ENCODE data around the gene NELFE.

Gene NELFE

DNA sequence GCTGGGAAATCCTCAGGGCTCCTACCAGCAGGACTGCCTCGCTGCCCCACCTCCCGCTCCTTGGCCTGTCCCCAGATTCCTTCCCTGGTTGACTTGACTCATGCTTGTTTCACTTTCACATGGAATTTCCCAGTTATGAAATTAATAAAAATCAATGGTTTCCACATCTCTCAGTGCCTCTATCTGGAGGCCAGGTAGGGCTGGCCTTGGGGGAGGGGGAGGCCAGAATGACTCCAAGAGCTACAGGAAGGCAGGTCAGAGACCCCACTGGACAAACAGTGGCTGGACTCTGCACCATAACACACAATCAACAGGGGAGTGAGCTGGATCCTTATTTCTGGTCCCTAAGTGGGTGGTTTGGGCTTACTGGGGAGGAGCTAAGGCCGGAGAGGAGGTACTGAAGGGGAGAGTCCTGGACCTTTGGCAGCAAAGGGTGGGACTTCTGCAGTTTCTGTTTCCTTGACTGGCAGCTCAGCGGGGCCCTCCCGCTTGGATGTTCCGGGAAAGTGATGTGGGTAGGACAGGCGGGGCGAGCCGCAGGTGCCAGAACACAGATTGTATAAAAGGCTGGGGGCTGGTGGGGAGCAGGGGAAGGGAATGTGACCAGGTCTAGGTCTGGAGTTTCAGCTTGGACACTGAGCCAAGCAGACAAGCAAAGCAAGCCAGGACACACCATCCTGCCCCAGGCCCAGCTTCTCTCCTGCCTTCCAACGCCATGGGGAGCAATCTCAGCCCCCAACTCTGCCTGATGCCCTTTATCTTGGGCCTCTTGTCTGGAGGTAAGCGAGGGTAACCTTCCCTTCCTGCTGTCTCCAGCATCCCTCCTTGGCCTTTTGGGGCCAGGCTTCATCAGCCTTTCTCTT, 13.0 kb downstream of the NELFE start, which contains the start of gene CFB:
CFB (plus strand) TSS at position 589 of the 863 bp plus-strand sequence; CDS start at position 716, 127 bp downstream.
- peak within 1 kb of the TSS; percentile 36 for H3K4me3 ChIP-seq (ENCODE audit: control insufficient read depth, low read depth, low read length)
- TF ChIP-seq, protein P1, sequence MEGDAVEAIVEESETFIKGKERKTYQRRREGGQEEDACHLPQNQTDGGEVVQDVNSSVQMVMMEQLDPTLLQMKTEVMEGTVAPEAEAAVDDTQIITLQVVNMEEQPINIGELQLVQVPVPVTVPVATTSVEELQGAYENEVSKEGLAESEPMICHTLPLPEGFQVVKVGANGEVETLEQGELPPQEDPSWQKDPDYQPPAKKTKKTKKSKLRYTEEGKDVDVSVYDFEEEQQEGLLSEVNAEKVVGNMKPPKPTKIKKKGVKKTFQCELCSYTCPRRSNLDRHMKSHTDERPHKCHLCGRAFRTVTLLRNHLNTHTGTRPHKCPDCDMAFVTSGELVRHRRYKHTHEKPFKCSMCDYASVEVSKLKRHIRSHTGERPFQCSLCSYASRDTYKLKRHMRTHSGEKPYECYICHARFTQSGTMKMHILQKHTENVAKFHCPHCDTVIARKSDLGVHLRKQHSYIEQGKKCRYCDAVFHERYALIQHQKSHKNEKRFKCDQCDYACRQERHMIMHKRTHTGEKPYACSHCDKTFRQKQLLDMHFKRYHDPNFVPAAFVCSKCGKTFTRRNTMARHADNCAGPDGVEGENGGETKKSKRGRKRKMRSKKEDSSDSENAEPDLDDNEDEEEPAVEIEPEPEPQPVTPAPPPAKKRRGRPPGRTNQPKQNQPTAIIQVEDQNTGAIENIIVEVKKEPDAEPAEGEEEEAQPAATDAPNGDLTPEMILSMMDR (IDR thresholded peaks at IDR 0.05; ENCODE audit: control insufficient read depth, insufficient read depth, low read depth, low read length, missing control alignments), result no peak
- peak; percentile 46 for DNase-seq (ENCODE audit: low read depth)

DNA sequence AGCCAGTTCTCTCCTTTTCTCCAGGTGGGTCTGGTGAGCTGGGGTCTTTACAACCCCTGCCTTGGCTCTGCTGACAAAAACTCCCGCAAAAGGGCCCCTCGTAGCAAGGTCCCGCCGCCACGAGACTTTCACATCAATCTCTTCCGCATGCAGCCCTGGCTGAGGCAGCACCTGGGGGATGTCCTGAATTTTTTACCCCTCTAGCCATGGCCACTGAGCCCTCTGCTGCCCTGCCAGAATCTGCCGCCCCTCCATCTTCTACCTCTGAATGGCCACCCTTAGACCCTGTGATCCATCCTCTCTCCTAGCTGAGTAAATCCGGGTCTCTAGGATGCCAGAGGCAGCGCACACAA, 13.6 kb downstream of the NELFE start:
- TF ChIP-seq, protein P1 (IDR thresholded peaks at IDR 0.05; ENCODE audit: control insufficient read depth, insufficient read depth, low read depth, low read length, missing control alignments), result no peak
- no peak for DNase-seq (ENCODE audit: low read depth)
- no peak overlapping the region for H3K4me3 ChIP-seq (ENCODE audit: control insufficient read depth, low read depth, low read length)

DNA sequence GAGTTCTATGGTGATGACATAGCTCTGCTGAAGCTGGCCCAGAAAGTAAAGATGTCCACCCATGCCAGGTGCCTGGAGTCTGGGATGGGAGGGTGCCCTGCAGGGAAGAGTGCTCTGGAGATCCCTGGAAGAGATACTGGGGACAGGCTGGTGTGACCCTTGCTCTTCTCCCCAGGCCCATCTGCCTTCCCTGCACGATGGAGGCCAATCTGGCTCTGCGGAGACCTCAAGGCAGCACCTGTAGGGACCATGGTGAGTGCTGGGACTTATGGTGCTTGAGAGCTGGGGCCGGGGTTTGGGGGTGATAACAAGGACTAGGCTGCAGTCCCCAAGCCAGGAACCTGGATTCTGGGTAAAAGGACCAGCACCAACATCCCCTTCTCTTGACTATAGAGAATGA, 15.0 kb downstream of the NELFE start:
- no peak for DNase-seq (ENCODE audit: low read depth)
- no peak overlapping the region for H3K4me3 ChIP-seq (ENCODE audit: control insufficient read depth, low read depth, low read length)
- TF ChIP-seq, protein P1 (IDR thresholded peaks at IDR 0.05; ENCODE audit: control insufficient read depth, insufficient read depth, low read depth, low read length, missing control alignments), result no peak

DNA sequence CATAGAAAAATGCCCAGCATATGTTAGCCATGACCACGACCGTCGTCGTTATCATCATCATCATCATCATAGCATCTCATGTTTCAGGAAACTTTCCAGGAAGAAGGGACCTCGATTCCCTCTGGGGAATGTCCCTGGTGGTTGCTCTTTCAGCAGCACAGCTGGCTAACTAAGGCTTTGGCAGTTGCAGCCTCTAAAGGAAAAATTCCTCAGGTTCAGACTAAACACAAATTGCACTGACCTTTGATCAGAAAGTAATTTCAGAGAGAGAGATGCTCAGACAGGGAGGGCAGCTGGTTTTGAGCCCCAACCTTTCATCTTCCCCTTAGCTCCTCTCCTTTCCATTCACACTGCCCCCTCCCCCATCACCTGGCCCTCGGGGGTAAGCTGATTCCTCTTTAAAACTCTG, 18.5 kb downstream of the NELFE start:
- DNase-seq (ENCODE audit: low read depth), result no peak
- H3K4me3 ChIP-seq (ENCODE audit: control insufficient read depth, low read depth, low read length), result no peak overlapping the region
- TF ChIP-seq, protein P1 (IDR thresholded peaks at IDR 0.05; ENCODE audit: control insufficient read depth, insufficient read depth, low read depth, low read length, missing control alignments), result no peak

DNA sequence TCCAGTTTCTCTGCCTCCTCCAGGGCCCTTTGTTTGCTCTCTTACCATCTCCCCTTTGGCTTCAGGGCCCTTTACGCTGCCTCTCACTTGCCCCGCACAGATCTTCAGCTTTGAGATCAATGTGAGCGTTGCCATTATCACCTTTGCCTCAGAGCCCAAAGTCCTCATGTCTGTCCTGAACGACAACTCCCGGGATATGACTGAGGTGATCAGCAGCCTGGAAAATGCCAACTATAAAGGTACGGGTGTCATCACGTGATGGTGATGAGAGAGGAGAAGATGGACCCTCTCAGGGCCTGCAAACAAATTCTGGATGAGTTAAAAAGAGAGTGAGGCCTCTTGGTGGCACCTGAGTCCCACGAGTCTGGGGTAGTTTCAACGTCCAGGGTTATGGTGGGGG, 22.9 kb downstream of the NELFE start:
- no peak for DNase-seq (ENCODE audit: low read depth)
- H3K4me3 ChIP-seq (ENCODE audit: control insufficient read depth, low read depth, low read length), result no peak overlapping the region
- TF ChIP-seq, protein P1 (IDR thresholded peaks at IDR 0.05; ENCODE audit: control insufficient read depth, insufficient read depth, low read depth, low read length, missing control alignments), result no peak

DNA sequence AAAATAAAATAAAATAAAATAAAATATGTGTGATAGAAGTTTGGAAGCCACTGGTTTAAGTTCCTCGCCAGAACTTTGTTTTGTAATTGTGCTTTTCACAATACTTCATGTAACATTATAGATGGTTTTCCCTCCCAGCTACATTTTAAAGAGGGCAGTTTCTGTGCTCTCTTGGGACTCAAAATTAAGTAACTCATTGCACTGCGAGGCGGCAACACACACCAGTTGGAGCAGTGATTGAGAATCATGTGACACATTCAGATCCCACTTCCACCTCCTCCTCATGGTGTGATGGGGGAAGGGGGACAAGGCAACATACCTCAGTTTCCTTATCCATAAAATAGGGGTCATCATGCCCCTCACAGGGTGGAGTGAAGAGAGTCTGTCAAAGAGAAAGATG, 23.8 kb downstream of the NELFE start:
- no peak overlapping the region for H3K4me3 ChIP-seq (ENCODE audit: control insufficient read depth, low read depth, low read length)
- no peak for DNase-seq (ENCODE audit: low read depth)
- TF ChIP-seq, protein P1 (IDR thresholded peaks at IDR 0.05; ENCODE audit: control insufficient read depth, insufficient read depth, low read depth, low read length, missing control alignments), result no peak

Measured in AG09309 (cell line).